IMR-90 (cell line): ENCODE data around the gene SMC5. TPM values are rescaled to one million over a fixed set of nuclear protein-coding genes. Genes with fewer than 3 reads are reported as not detected.

Experiments
- ATAC-seq: fragments of 200-7000 bp; cut with Tn5 transposase; 2 replicates; pipeline ENCODE4 v1.9.1; 2020; ENCODE audit warnings: low read depth, mild to moderate bottlenecking, moderate library complexity
- BruUV-seq: library from RNA; stranded (reverse); fragments of 400-500 nt; replicated peaks from 2 replicates; lab custom pipeline; 2021; lab: Mats Ljungman, UMichigan
- CTCF ChIA-PET: fragments of 300-600 bp; formaldehyde crosslinking; extraction: SDS; loops from one replicate; lab custom pipeline; 2021; ENCODE audit warnings: antibody characterized with exemption; lab: Yijun Ruan, JAX
- POLR2A ChIA-PET: fragments of 300-600 bp; sonication (Branson Sonifier 250); formaldehyde crosslinking; loops from one replicate; lab custom pipeline; 2022; ENCODE audit warnings: antibody characterized with exemption; ENCODE audit not compliant: unreplicated experiment; lab: Charles Lee
- DNase-seq: peaks from one replicate; pipeline ENCODE4 v3.0.0; 2013
- H2AFZ ChIP-seq: replicated peaks from 2 replicates; pipeline ENCODE3; 2013; ENCODE audit warnings: low read length, mild to moderate bottlenecking; ENCODE audit not compliant: poor library complexity
- H2AK5ac ChIP-seq: 2 replicates; pipeline ENCODE4 v1.6.1; 2013; ENCODE audit warnings: low read depth, low read length, inconsistent platforms
- H2AK9ac ChIP-seq: replicated peaks from 2 replicates; pipeline ENCODE3; 2013; ENCODE audit warnings: mild to moderate bottlenecking, low read depth, low read length, moderate library complexity; ENCODE audit not compliant: poor library complexity
- H2BK120ac ChIP-seq: 2 replicates; pipeline ENCODE4 v1.6.1; 2013; ENCODE audit warnings: low read depth, low read length, inconsistent platforms
- H2BK15ac ChIP-seq: 3 replicates; pipeline ENCODE4 v1.6.1; 2013; ENCODE audit warnings: low read depth, low read length, inconsistent platforms
- H2BK20ac ChIP-seq: 2 replicates; pipeline ENCODE4 v1.6.1; 2013; ENCODE audit warnings: low read depth, mild to moderate bottlenecking, inconsistent platforms, low read length, moderate library complexity
- H2BK5ac ChIP-seq: 2 replicates; pipeline ENCODE4 v1.6.1; 2013; ENCODE audit warnings: mild to moderate bottlenecking, low read depth, low read length, inconsistent platforms; ENCODE audit not compliant: poor library complexity, severe bottlenecking
- H3K14ac ChIP-seq: replicated peaks from 2 replicates; pipeline ENCODE4 v1.6.1; 2013; ENCODE audit warnings: low read depth, low read length, inconsistent platforms
- H3K18ac ChIP-seq: 2 replicates; pipeline ENCODE4 v1.6.1; 2013; ENCODE audit warnings: low read depth, low read length, control low read depth
- H3K23ac ChIP-seq: 2 replicates; pipeline ENCODE4 v1.6.1; 2013; ENCODE audit warnings: low read depth, low read length, inconsistent platforms
- H3K27ac ChIP-seq: 2 replicates; pipeline ENCODE4 v1.5.1; 2013; ENCODE audit warnings: mild to moderate bottlenecking, control low read depth, low read length; ENCODE audit not compliant: insufficient read depth
- H3K27me3 ChIP-seq: 2 replicates; pipeline ENCODE4 v1.6.1; 2013; ENCODE audit warnings: low read length; ENCODE audit not compliant: control insufficient read depth, insufficient read depth
- H3K36me3 ChIP-seq: 2 replicates; pipeline ENCODE4 v1.6.1; 2013; ENCODE audit warnings: low read length, mixed read lengths; ENCODE audit not compliant: control insufficient read depth, insufficient read depth
- H3K4ac ChIP-seq: 2 replicates; pipeline ENCODE4 v1.6.1; 2013; ENCODE audit warnings: low read depth, low read length, inconsistent platforms
- H3K4me1 ChIP-seq: 2 replicates; pipeline ENCODE4 v1.6.1; 2013; ENCODE audit warnings: low read length, mixed read lengths; ENCODE audit not compliant: control insufficient read depth, insufficient read depth
- H3K4me2 ChIP-seq: 2 replicates; pipeline ENCODE4 v1.6.1; 2013; ENCODE audit warnings: low read depth, mild to moderate bottlenecking, control low read depth, low read length, moderate library complexity
- H3K4me3 ChIP-seq: 2 replicates; pipeline ENCODE4 v1.5.1; 2013; ENCODE audit warnings: low read depth, mild to moderate bottlenecking, control low read depth, low read length, moderate library complexity; ENCODE audit not compliant: insufficient read depth
- H3K56ac ChIP-seq: 2 replicates; pipeline ENCODE4 v1.6.1; 2013; ENCODE audit warnings: low read length, inconsistent platforms; ENCODE audit not compliant: insufficient read depth; ENCODE audit errors: extremely low read depth
- H3K79me1 ChIP-seq, 2 experiments: 2 replicates each; pipeline ENCODE4 v1.6.1; 2013; ENCODE audit warnings: low read length in 2 of 2, inconsistent platforms in 1 of 2, low read depth in 1 of 2
- H3K9ac ChIP-seq: 2 replicates; pipeline ENCODE4 v1.6.1; 2013; ENCODE audit warnings: low read depth, low read length, control low read depth
- H3K9me1 ChIP-seq: 2 replicates; pipeline ENCODE4 v1.6.1; 2013; ENCODE audit warnings: low read length, inconsistent platforms; ENCODE audit not compliant: insufficient read depth
- H3K9me3 ChIP-seq: 2 replicates; pipeline ENCODE4 v1.6.1; 2013; ENCODE audit warnings: low read length; ENCODE audit not compliant: control insufficient read depth, insufficient read depth
- H4K20me1 ChIP-seq: 2 replicates; pipeline ENCODE4 v1.6.1; 2013; ENCODE audit warnings: low read length, inconsistent platforms; ENCODE audit not compliant: insufficient read depth
- H4K5ac ChIP-seq: 2 replicates; pipeline ENCODE4 v1.6.1; 2013; ENCODE audit warnings: mild to moderate bottlenecking, low read depth, low read length, control low read depth
- H4K8ac ChIP-seq, 2 experiments: 2 replicates each; pipeline ENCODE4 v1.6.1; 2013; ENCODE audit warnings: low read depth in 2 of 2, low read length in 2 of 2, control low read depth in 1 of 2, inconsistent platforms in 1 of 2
- H4K91ac ChIP-seq: 2 replicates; pipeline ENCODE4 v1.6.1; 2013; ENCODE audit warnings: low read depth, low read length, inconsistent platforms; ENCODE audit not compliant: insufficient read depth
- CHD1 ChIP-seq: IDR thresholded peaks from 2 replicates; pipeline ENCODE4 v1.6.1; 2012; ENCODE audit warnings: low read depth, low read length, improper control_type of control experiment
- FOS ChIP-seq: fragments of 150-350 bp; IDR thresholded peaks from 2 replicates; pipeline ENCODE4 v1.6.1; 2016; ENCODE audit warnings: low read depth, low read length
- RAD21 ChIP-seq: IDR thresholded peaks from 2 replicates; pipeline ENCODE4 v1.6.1; 2012; ENCODE audit warnings: low read length, improper control_type of control experiment
- WGBS, 2 experiments: methylation state at CpG; one replicate each; pipeline versions ENCODE4 v1.1.5 to v1.1.7; 2013; ENCODE audit warnings: missing lambda C conversion rate in 2 of 2; ENCODE audit not compliant: insufficient read length in 1 of 2; ENCODE audit errors: extremely low coverage in 2 of 2; 5-methylcytosine and 5-hydroxymethylcytosine counted together
- dilution Hi-C: fragments of 300-500 bp; cut with HindIII; formaldehyde crosslinking; loops from one replicate; pipeline ENCODE4 v1.14.3; 2018; ENCODE audit warnings: low sequenced_read_pairs; ENCODE audit not compliant: unreplicated experiment
- in situ Hi-C: fragments of 300-500 bp; cut with MboI; formaldehyde crosslinking; loops from 3 replicates; pipeline ENCODE4 v1.14.3; 2019; ENCODE audit warnings: low sequenced_read_pairs, inconsistent platforms, mixed read lengths
- intact Hi-C: fragments of 100-400 bp; cut with micrococcal nuclease; formaldehyde crosslinking; loops from 2 replicates; pipeline ENCODE4 v1.10.0; 2022
- polyA plus RNA-seq, 3 experiments: library from polyadenylated mRNA; depleted of rRNA; stranded (reverse); fragments of >200 nt; gene quantifications; 2 replicates each; pipeline ENCODE4 v1.2.3, GENCODE V29; 2012; ENCODE audit warnings: low replicate concordance in 1 of 3
- total RNA-seq: library from RNA; depleted of rRNA; stranded (reverse); fragments of >200 nt; gene quantifications from 2 replicates; pipeline ENCODE4 v1.2.3, GENCODE V29; 2012

SMC5 gene
- total and polyA plus RNA-seq, 2 of the 4 experiments (the other 2 are of a cell fraction): 12.0 to 13.3 TPM

DNA sequence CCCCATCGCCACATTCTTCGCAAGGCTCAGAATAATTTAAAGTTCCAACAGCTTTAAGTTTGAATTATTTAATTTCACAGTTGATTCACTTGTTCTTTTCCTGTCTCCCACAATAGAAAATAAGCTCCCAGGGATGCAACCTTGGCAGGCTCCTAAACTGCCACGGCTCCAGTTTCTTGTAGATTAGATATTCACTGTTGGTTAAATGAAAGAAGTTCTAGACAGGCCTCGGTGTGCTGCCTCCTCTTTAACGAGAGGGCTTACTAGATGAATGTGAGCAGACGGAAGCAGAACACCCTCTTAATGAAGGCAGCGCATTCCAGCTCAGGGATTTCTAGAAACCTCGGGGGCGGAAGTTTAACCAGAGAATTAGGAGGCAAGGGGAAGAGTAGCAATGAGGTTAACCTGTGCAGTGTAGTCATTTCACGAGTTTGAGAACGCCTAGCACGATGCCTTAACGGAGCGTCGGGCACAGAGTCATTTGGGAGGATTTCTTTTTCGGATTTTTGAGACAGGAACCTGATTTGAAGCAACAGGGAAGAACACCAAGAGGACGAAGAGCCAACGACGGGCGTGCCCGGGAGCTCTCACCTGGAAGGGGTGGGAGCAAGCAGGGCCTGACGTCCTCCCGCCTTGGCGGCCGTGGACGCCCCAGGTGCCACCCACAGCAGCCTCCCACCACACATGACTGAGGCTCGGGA lies 637 bp upstream of the SMC5 start (continued):
- no peak for TF ChIP-seq FOS

DNA sequence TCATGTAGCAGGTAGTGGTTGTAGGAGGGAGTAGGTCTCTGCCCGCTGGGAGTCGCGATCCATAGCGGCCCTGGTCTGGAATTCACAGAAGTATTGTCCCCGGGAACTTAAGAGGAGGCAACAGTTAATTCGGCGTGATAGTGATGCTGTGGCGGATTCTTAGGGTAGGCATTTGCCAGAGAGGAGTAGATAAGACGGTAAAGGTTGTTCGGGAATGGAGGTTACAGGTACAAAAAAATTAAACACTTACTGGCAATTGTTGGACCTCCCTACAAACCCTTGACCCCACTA lies 679 bp downstream of the SMC5 start:
- DNase-seq (no peak), ATAC-seq (no peak)
- CTCF ChIA-PET: no interaction called here
- H4K91ac ChIP-seq: peak overlapping the region; percentile 90
- H3K4ac ChIP-seq: peak overlapping the region; percentile 91
- BruUV-seq: TSS peak; percentile 64
- H3K9me1 ChIP-seq: peaks cover 6% of the 10 kb centered on the region
- POLR2A ChIA-PET: no interaction called here
- H3K23ac ChIP-seq: peak overlapping the region; percentile 88
- H2BK15ac ChIP-seq: no peak overlapping the region; the same call in 2 of the 3 replicates
- 0 out of 2 replicates have a peak, but pooled peaks cover 2% of the 10 kb centered on the region for H3K9me3 ChIP-seq
- H4K5ac ChIP-seq: peak overlapping the region; percentile 66
- peak overlapping the region; percentile 44 for H3K18ac ChIP-seq
- H3K4me2 ChIP-seq: peak overlapping the region; percentile 75
- peak overlapping the region; percentile 54 for H2AK5ac ChIP-seq
- peaks cover 13% of the 10 kb centered on the region for H3K36me3 ChIP-seq
- peak overlapping the region; percentile 92 for H3K56ac ChIP-seq
- peak overlapping the region; percentile 95 for H2AK9ac ChIP-seq
- WGBS, 2 experiments: no CpG with 5 or more reads among the region's 10 CpGs
- no peak for TF ChIP-seq RAD21
- TF ChIP-seq CHD1: 0 out of 2 replicates have a peak, but pooled peaks have one; percentile 53
- peak overlapping the region; percentile 98 for H3K14ac ChIP-seq
- peak overlapping the region; percentile 75 for H3K4me3 ChIP-seq
- H2AFZ ChIP-seq: peak overlapping the region; percentile 96
- H2BK120ac ChIP-seq: peak overlapping the region; percentile 73
- H4K8ac ChIP-seq: peak overlapping the region; percentile 93 to 100
- intact Hi-C loops: loop anchor here (2.0 to 10.0 kb wide), 2 partner anchors 285 to 343 kb away; no protein-coding TSS in a partner anchor
- no peak overlapping the region for H2BK20ac ChIP-seq
- peaks cover 26% of the 10 kb centered on the region for H3K4me1 ChIP-seq
- dilution Hi-C loops: no loop called here
- peak overlapping the region; percentile 89 for H3K27ac ChIP-seq
- in situ Hi-C loops: no loop called here
- peaks cover 25% of the 10 kb centered on the region for H4K20me1 ChIP-seq
- H3K79me1 ChIP-seq: peaks cover 17 to 70% of the 10 kb centered on the region in 2 experiments
- peak overlapping the region; percentile 88 for H3K9ac ChIP-seq
- H3K27me3 ChIP-seq: no peaks in the 10 kb centered on the region
- H2BK5ac ChIP-seq: peak overlapping the region; percentile 88
